A204.1 (cell line): ENCODE results near the gene PLAAT4.

Experiments used
- FAIRE-seq: peaks from 2 replicates; lab custom pipeline; 2012; peaks lifted over from hg19 to GRCh38; lab: Jason Lieb, UNC

The PLAAT4 gene, protein sequence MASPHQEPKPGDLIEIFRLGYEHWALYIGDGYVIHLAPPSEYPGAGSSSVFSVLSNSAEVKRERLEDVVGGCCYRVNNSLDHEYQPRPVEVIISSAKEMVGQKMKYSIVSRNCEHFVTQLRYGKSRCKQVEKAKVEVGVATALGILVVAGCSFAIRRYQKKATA

DNA sequence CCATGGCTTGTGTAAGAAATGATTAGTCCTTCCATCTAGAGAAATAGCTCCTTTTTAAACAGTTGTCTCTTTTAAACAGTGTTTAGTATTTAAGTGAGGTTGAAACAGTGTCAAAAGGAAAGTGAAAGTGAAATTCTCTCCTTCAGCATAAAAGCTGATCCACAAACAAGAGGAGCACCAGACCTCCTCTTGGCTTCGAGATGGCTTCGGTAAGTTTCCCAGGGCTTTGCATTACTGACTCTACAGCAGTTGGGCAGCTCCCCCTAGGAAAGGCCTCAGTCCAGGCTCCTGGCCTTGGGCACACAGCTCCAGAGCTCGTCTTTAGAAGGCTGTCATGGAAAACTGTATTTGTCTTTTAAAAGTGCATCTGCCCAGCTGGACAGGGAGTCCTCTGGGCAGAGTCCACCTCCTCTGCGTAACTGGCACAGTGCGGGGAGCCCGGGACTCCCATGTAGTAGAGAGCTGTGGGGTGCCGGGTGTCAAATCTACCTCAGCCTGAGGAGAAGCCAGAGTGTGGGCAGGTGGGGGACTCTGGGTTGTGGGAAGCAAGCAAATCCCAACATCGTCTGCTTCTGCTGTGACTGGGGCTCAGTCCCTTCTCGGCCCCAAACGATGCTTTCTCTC is at the start of gene PLAAT4:
Gene PLAAT4, plus strand, starts transcription at position 140 of the 624 bp plus-strand sequence. Its CDS starts 61 bp downstream, at position 201.
- FAIRE-seq = peak; percentile 27

DNA sequence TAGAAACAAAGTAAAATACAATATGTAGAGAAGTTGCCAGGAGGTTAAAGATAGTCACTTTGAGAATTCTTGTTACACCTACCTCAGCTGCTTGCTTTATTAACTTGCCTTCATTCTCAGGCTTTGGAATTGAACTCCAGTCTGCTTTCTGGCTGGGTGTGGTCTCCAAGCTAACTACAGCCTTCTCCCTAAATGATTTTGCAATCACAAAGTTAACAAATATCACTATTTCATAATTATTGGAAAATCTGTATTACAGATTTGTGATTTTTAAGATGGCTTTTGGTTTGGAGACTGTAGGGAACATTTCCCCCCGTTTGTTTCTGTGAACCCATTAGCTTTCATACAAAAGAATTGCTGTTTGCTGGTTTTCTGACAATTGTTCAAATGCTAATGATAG is 47.8 kb upstream of the PLAAT4 start:
- FAIRE-seq = no peak

DNA sequence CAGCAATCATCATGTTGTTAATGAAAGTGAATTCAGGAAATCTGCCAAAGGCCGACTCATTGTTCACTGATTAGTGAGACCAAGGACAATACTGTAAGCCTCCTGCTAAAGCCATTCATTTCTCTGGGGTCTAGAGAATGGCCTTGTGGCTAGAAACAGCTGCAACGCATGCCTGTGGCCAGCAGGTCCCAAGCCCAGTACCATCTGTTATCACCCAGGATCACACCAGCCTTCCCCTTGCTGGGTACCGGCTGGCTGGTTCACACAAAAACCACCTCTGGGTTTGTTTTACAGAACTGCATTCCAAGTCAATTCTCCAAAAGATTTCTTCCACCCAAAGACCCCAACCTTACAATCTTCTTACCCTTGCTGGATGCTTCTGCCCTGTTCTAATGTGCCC is 46.7 kb upstream of the PLAAT4 start:
- FAIRE-seq = no peak

GRCh38 chr11:63490551-63491239 is 45.9 kb upstream of the PLAAT4 start, which contains the start of gene PLAAT5:
TSS of gene PLAAT5 (minus strand) at chr11:63491167. CDS start at chr11:63491034, 133 bp downstream.
- FAIRE-seq = no peak

- no peak for FAIRE-seq
These were observed 45.4 kb upstream of the PLAAT4 start for GRCh38 chr11:63491240-63491587.

DNA sequence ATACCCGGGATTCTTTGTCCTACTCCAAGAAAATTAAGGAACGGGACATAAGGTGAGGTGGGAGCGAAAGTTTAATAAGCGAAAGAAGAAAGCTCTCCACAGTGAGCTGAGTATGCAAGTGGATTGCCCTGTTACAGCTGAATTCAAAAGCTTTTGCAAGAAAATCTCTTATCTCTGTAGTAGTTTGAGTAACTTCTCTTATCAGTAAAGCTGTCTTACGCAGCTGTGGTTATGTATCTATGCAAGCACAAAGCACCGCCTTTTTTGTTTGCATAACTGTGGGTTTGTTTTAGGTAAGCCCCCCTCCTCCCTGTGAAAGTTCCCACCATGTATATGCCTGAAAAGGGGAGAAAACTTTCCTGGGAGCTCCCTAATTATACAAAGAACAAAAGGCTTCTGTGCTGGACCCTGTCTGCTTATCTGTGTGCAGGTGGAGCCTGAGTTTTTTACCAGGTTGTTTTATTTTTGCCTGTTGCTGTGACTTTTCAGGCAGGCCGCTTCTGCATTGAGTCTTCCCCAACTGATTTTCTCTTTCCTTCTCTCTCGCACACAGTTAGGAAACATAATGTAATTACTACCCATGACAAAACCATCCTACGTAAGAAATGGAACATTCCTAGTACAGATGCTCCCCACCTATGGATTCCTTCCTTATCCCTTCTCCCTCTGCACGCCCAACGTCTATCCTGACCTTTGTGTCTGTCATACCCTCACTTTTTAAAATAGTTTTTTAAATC is 44.8 kb upstream of the PLAAT4 start:
- FAIRE-seq = no peak

DNA sequence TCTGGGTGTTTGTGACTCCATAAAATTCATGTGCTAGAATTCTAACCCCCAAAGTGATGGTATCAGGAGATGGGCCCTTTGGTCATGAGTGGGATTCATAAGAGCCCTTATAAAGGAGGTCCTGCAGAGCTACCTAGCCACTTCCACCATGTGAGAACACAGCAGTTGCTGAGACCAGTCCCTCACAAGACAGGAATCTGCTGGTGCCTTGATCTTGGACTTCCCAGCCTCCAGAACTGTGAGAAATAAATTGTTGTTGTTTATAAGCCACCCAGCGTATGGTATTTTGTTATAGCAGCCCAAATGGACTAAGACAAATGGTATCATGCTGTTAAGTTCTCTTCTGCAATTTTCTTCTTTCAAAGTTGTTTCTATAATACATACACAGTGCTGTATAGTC is 44.2 kb upstream of the PLAAT4 start:
- no peak for FAIRE-seq

DNA sequence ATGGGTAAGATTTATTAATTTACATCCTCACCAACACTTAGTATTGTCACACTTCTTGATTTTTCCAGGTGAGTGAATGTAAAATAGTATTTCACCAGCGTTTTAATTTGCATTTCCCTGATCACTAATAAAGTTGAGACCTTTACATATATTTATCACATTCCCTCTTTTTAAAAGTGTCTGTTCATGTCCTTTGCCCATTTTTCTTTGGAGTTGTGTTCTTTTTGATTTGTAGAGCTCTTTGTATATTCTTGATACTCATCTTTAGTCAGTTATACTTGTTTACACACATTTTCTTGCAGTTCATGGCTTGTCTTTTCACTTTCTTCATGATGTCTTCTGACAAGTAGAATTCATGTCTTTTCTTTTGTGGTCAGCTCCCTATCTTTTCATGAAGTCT is 43.5 kb upstream of the PLAAT4 start:
- no peak for FAIRE-seq

- no peak for FAIRE-seq
These were observed 41.6 kb upstream of the PLAAT4 start for GRCh38 chr11:63494975-63495374.

- no peak for FAIRE-seq
These were observed 36.7 kb upstream of the PLAAT4 start for GRCh38 chr11:63499874-63500273.

DNA sequence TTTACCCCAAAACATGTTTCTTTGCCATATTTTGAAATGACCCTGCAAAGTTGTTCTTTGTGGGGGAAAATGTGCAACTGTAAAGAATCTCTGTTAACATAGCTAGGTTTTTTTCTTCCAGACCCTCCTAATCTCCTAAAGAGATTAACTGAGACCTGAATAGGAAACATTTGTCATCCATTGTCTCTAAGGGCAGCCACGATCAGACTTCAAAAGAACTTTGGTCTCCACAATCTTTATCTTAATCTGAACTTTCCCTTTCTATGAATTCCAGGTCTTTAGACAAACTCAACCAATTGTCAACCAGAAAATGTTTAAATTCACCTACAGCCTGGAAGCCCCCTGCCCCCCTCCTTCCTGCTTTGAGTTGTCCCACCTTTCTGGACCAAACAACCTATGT is 35.4 kb upstream of the PLAAT4 start:
- no peak for FAIRE-seq

GRCh38 chr11:63502252-63502820 is 34.3 kb upstream of the PLAAT4 start:
- FAIRE-seq = no peak

GRCh38 chr11:63503492-63503891 is 33.1 kb upstream of the PLAAT4 start:
- FAIRE-seq = no peak

- FAIRE-seq = no peak
These were observed 32.6 kb upstream of the PLAAT4 start for GRCh38 chr11:63504054-63504453.

DNA sequence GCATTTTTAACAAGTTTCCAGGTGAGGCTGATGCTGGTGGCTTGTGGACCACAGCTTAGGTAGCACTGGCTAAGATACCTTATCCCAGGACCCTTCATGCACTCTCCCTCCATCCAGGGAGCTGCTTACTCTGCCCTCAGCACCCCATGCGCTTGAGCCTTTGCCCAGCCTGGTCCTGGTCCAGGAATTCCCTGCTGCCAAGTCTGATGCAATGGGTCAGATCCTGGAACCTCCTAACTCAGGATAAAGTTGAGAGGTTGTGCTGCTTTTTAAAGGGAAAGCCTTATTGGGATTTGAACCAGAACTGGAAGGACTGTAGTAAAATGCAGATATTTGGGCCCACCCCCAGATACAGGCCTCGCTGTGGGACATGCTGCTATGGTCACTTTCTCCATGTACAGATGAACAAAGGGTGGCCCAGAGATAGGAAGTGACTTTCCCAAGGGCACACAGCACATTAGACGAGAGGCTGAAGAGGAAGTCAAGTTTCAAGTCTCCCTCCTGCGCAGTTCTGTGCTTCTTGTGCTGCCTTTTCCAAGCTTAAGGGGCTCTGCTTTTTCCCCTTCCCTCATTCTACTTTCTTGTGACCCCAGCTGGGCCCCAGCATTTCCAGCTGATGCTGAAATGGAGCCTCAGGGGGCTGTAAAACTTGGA is 31.5 kb upstream of the PLAAT4 start:
- FAIRE-seq = no peak

DNA sequence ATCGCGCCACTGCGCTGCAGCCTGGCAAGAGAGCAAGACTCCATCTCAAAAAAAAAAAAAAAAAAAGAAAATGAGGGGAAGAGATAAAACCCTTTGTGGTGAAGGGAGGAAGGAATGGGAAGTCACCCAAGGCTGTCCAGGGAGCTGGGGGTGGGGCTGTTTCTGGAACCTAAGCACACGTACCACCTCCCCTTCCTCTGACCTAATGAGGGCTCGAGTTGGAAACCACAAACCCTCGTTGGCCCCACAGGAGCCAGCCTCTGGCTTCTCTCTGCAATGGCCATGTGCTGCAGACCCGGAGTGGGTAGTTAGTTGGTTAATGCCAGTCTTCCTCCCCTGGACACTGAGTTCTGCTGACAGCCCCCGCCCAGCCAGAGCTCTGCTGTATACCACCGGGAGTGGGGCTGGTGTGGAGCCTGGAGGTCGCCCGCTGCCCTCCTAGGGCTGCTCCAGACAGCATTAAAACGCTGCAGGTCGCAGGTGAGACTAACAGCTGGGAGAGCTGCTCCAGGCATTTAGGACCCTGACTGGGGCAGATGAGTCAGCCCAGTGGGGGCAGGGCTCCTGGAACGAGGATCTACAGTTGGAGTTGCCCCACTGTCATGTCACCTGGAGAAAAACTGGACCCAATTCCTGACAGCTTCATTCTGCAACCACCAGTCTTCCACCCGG is 30.6 kb upstream of the PLAAT4 start, which contains the start of gene LGALS12:
Gene LGALS12, plus strand, starts transcription at position 228 of the 672 bp plus-strand sequence. Its CDS starts 375 bp downstream, at position 603.
- no peak for FAIRE-seq

GRCh38 chr11:63506876-63507275 is 29.7 kb upstream of the PLAAT4 start:
- FAIRE-seq = no peak

GRCh38 chr11:63507511-63507910 is 29.1 kb upstream of the PLAAT4 start:
- no peak for FAIRE-seq

- FAIRE-seq = no peak
These were observed 28.6 kb upstream of the PLAAT4 start for GRCh38 chr11:63508009-63508408.

DNA sequence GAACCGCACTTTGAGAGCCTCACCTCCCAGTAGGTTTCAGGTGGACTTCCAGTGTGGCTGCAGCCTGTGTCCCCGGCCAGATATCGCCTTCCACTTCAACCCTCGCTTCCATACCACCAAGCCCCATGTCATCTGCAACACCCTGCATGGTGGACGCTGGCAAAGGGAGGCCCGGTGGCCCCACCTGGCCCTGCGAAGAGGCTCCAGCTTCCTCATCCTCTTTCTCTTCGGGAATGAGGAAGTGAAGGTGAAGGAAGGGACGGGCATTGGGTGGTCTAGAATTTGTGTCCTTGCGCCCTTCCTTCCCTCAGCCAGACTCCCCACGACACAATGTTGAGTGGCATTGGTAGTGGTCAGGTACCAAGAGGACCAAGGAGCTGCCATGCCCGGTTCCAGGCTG is 27.9 kb upstream of the PLAAT4 start:
- FAIRE-seq = no peak

- FAIRE-seq = no peak
These were observed 26.1 kb upstream of the PLAAT4 start for GRCh38 chr11:63510360-63511047.
